Mesenchymal stem cell (in vitro differentiated cells and primary cell): ENCODE data around the gene SERINC5.

Experiments
- DNase-seq: peaks from one replicate; pipeline ENCODE4 v3.0.0-alpha.2; 2013
- H2AFZ ChIP-seq: one replicate; pipeline ENCODE4 v1.6.1; 2013; ENCODE audit warnings: low read depth, mild to moderate bottlenecking, control low read depth, inconsistent platforms, low read length, moderate library complexity
- H2AK5ac ChIP-seq: 2 replicates; pipeline ENCODE4 v1.6.1; 2013; ENCODE audit warnings: low read length, moderate library complexity, mild to moderate bottlenecking, inconsistent platforms; ENCODE audit not compliant: severe bottlenecking
- H2BK120ac ChIP-seq: one replicate; pipeline ENCODE4 v1.6.1; 2013; ENCODE audit warnings: low read depth, mild to moderate bottlenecking, inconsistent platforms, low read length, moderate library complexity
- H2BK12ac ChIP-seq, 2 experiments: one replicate each; pipeline ENCODE4 v1.6.1; 2013; ENCODE audit warnings: inconsistent platforms in 2 of 2, low read length in 2 of 2, mild to moderate bottlenecking in 2 of 2, moderate library complexity in 2 of 2, control low read depth in 1 of 2
- H2BK15ac ChIP-seq: one replicate; pipeline ENCODE4 v1.6.1; 2013; ENCODE audit warnings: mild to moderate bottlenecking, low read depth, inconsistent platforms; ENCODE audit not compliant: poor library complexity, severe bottlenecking
- H2BK5ac ChIP-seq: 2 replicates; pipeline ENCODE4 v1.6.1; 2013; ENCODE audit warnings: low read depth, mild to moderate bottlenecking, low read length, control low read depth, inconsistent platforms; ENCODE audit not compliant: poor library complexity, severe bottlenecking
- H3K14ac ChIP-seq, 2 experiments: one replicate each; pipeline ENCODE4 v1.6.1; 2013; ENCODE audit warnings: inconsistent platforms in 2 of 2, low read length in 2 of 2, control low read depth in 1 of 2, mild to moderate bottlenecking in 1 of 2, moderate library complexity in 1 of 2
- H3K18ac ChIP-seq, 2 experiments: one replicate each; pipeline ENCODE4 v1.6.1; 2013; ENCODE audit warnings: inconsistent platforms in 2 of 2, low read length in 2 of 2, control low read depth in 1 of 2, low read depth in 1 of 2, mild to moderate bottlenecking in 1 of 2
- H3K23ac ChIP-seq, 2 experiments: one replicate each; pipeline ENCODE4 v1.6.1; 2013; ENCODE audit warnings: inconsistent platforms in 2 of 2, low read length in 2 of 2, mild to moderate bottlenecking in 2 of 2, moderate library complexity in 2 of 2, control low read depth in 1 of 2
- H3K27ac ChIP-seq: 2 replicates; pipeline ENCODE4 v1.5.1; 2013; ENCODE audit warnings: mild to moderate bottlenecking, moderate library complexity, low read length, control low read depth, inconsistent platforms; ENCODE audit not compliant: poor library complexity, severe bottlenecking
- H3K27me3 ChIP-seq, 2 experiments: 2 replicates each; pipeline versions ENCODE4 v1.6.1 to v1.7.0; 2013; ENCODE audit warnings: low read length in 2 of 2, mild to moderate bottlenecking in 2 of 2, moderate library complexity in 2 of 2, control low read depth in 1 of 2, inconsistent platforms in 1 of 2; ENCODE audit not compliant: control insufficient read depth in 1 of 2, insufficient read depth in 1 of 2
- H3K36me3 ChIP-seq, 2 experiments: 2 replicates each; pipeline versions ENCODE4 v1.6.1 to v1.7.0; 2013; ENCODE audit warnings: low read length in 2 of 2, control low read depth in 1 of 2, inconsistent platforms in 1 of 2, low read depth in 1 of 2, mild to moderate bottlenecking in 1 of 2; ENCODE audit not compliant: insufficient read depth in 2 of 2, control insufficient read depth in 1 of 2
- H3K4ac ChIP-seq, 2 experiments: one replicate each; pipeline ENCODE4 v1.6.1; 2013; ENCODE audit warnings: inconsistent platforms in 2 of 2, low read length in 2 of 2, mild to moderate bottlenecking in 2 of 2, moderate library complexity in 2 of 2, control low read depth in 1 of 2, low read depth in 1 of 2
- H3K4me1 ChIP-seq: 2 replicates; pipeline ENCODE4 v1.6.1; 2013; ENCODE audit warnings: low read depth, low read length, control low read depth; ENCODE audit not compliant: control insufficient read depth, insufficient read depth
- H3K4me2 ChIP-seq: 2 replicates; pipeline ENCODE4 v1.6.1; 2013; ENCODE audit warnings: low read length, mild to moderate bottlenecking, inconsistent platforms; ENCODE audit not compliant: poor library complexity, severe bottlenecking
- H3K4me3 ChIP-seq, 2 experiments: 2 replicates each; pipeline versions ENCODE4 v1.5.1 to v1.7.0; 2013; ENCODE audit warnings: low read length in 2 of 2, mild to moderate bottlenecking in 2 of 2, control low read depth in 1 of 2, low read depth in 1 of 2; ENCODE audit not compliant: insufficient read depth in 1 of 2
- H3K79me1 ChIP-seq: replicated peaks from 2 replicates; pipeline ENCODE4 v1.6.1; 2013; ENCODE audit warnings: mild to moderate bottlenecking, control low read depth, low read length, inconsistent platforms; ENCODE audit not compliant: poor library complexity, severe bottlenecking
- H3K9ac ChIP-seq: 2 replicates; pipeline ENCODE4 v1.7.0; 2013; ENCODE audit warnings: mild to moderate bottlenecking, low read length, moderate library complexity
- H3K9me3 ChIP-seq: 2 replicates; pipeline ENCODE4 v1.7.0; 2013; ENCODE audit warnings: mild to moderate bottlenecking, low read length; ENCODE audit not compliant: control insufficient read depth
- H4K8ac ChIP-seq: one replicate; pipeline ENCODE4 v1.6.1; 2013; ENCODE audit warnings: inconsistent platforms, mild to moderate bottlenecking, low read length, moderate library complexity
- H4K91ac ChIP-seq: one replicate; pipeline ENCODE4 v1.6.1; 2013; ENCODE audit warnings: mild to moderate bottlenecking, low read length, inconsistent platforms
- WGBS: methylation state at CpG from one replicate; pipeline ENCODE4 v1.1.7; 2013; ENCODE audit warnings: mixed read lengths; 5-methylcytosine and 5-hydroxymethylcytosine counted together

Gene SERINC5

GRCh38 chr5:80282054-80282453 is 26.2 kb upstream of the SERINC5 start:
- Histone ChIP-seq H3K79me1 (no peaks in the 10 kb centered on the region), H2BK15ac (no peak overlapping the region), H4K91ac (no peak overlapping the region), H4K8ac (no peak overlapping the region), H3K36me3 (no peaks in the 10 kb centered on the region), H3K4me3 (no peak overlapping the region), H2BK120ac (no peak overlapping the region), H3K18ac (no peak overlapping the region), H3K27ac (no peak overlapping the region), H2BK12ac (no peak overlapping the region), H3K4me2 (no peak overlapping the region), H2BK5ac (no peak overlapping the region), H2AK5ac (no peak overlapping the region), H3K9ac (no peak overlapping the region), H3K4me1 (no peaks in the 10 kb centered on the region), H3K27me3 (peaks cover 3 to 5% of the 10 kb centered on the region in 2 experiments), H2AFZ (no peak overlapping the region), H3K9me3 (no peaks in the 10 kb centered on the region), H3K14ac (no peak overlapping the region), H3K4ac (no peak overlapping the region), H3K23ac (no peak overlapping the region)
- no peak for DNase-seq
- 86% methylated on average over 2 of the region's 3 CpGs for WGBS

DNA sequence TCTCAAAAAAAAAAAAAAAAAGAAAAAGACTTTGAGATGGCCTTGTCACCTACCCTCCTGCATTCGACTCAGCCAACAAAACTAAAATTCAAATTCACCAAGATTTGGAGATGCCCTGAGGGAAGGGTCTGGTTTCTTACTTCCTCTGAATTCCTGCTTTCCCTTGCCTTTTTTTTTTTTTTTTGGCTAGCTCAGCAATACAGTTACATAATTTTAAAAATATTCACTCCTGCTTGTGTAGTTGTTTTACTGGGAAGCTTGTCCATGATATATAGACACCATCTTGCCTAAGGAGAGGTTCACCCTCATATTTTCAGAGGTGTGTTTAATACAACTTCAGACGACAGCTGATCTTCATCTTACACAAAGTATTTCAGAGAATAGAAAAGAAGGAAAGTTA is 21.3 kb upstream of the SERINC5 start:
- no peak overlapping the region for H4K91ac ChIP-seq
- no peak overlapping the region for H3K4ac ChIP-seq
- no peak overlapping the region for H3K18ac ChIP-seq
- no peak overlapping the region for H2AFZ ChIP-seq
- H3K23ac ChIP-seq, result no peak overlapping the region
- H3K27me3 ChIP-seq, result peaks cover 0 to 3% of the 10 kb centered on the region in 2 experiments
- no peak overlapping the region for H3K14ac ChIP-seq
- no peak overlapping the region for H4K8ac ChIP-seq
- WGBS, result 67% methylated on average over 2 of the region's 2 CpGs
- no peaks in the 10 kb centered on the region for H3K36me3 ChIP-seq
- no peak overlapping the region for H3K4me2 ChIP-seq
- no peak overlapping the region for H2BK15ac ChIP-seq
- H2BK12ac ChIP-seq, result no peak overlapping the region
- H3K9me3 ChIP-seq, result no peaks in the 10 kb centered on the region
- no peak overlapping the region for H3K9ac ChIP-seq
- no peak overlapping the region for H2AK5ac ChIP-seq
- H3K4me1 ChIP-seq, result no peaks in the 10 kb centered on the region
- H2BK5ac ChIP-seq, result no peak overlapping the region
- no peaks in the 10 kb centered on the region for H3K79me1 ChIP-seq
- no peak overlapping the region for H3K4me3 ChIP-seq
- H2BK120ac ChIP-seq, result no peak overlapping the region
- H3K27ac ChIP-seq, result no peak overlapping the region
- no peak for DNase-seq

- H2BK12ac ChIP-seq, result no peak overlapping the region
- no peak overlapping the region for H3K4me3 ChIP-seq
- H3K9me3 ChIP-seq, result no peaks in the 10 kb centered on the region
- H2AFZ ChIP-seq, result no peak overlapping the region
- no peak overlapping the region for H2AK5ac ChIP-seq
- H3K9ac ChIP-seq, result no peak overlapping the region
- no peaks in the 10 kb centered on the region for H3K4me1 ChIP-seq
- H3K27ac ChIP-seq, result no peak overlapping the region
- no peak overlapping the region for H2BK15ac ChIP-seq
- no peak overlapping the region for H3K14ac ChIP-seq
- no peaks in the 10 kb centered on the region for H3K79me1 ChIP-seq
- no peak overlapping the region for H3K4me2 ChIP-seq
- H3K27me3 ChIP-seq, result no peaks in the 10 kb centered on the region
- H3K18ac ChIP-seq, result no peak overlapping the region
- H2BK120ac ChIP-seq, result no peak overlapping the region
- no peak overlapping the region for H3K23ac ChIP-seq
- no peaks in the 10 kb centered on the region for H3K36me3 ChIP-seq
- no peak overlapping the region for H2BK5ac ChIP-seq
- DNase-seq, result no peak
- H4K8ac ChIP-seq, result no peak overlapping the region
- no peak overlapping the region for H3K4ac ChIP-seq
- H4K91ac ChIP-seq, result no peak overlapping the region
These were observed 20.3 kb upstream of the SERINC5 start for GRCh38 chr5:80276186-80276585.

- Histone ChIP-seq H4K91ac (no peak overlapping the region), H3K79me1 (no peaks in the 10 kb centered on the region), H3K27ac (no peak overlapping the region), H2BK15ac (no peak overlapping the region), H3K4me2 (no peak overlapping the region), H2BK5ac (no peak overlapping the region), H4K8ac (no peak overlapping the region), H3K27me3 (no peaks in the 10 kb centered on the region), H3K4ac (no peak overlapping the region), H3K36me3 (no peaks in the 10 kb centered on the region), H3K9ac (no peak overlapping the region), H2AFZ (no peak overlapping the region), H2BK12ac (no peak overlapping the region), H3K14ac (no peak overlapping the region), H3K23ac (peak overlapping the region in 1 of 2 experiments; percentile 23), H2BK120ac (no peak overlapping the region), H3K4me3 (no peak overlapping the region), H3K18ac (no peak overlapping the region), H3K4me1 (no peaks in the 10 kb centered on the region), H3K9me3 (no peaks in the 10 kb centered on the region), H2AK5ac (no peak overlapping the region)
- DNase-seq, result peak; percentile 18
- WGBS, result 76% methylated on average over 2 of the region's 2 CpGs
These were observed 19.5 kb upstream of the SERINC5 start for GRCh38 chr5:80275347-80275746.
